HepG2 (cell line): ENCODE results near the gene MFSD11. TPM values are rescaled to one million over a fixed set of nuclear protein-coding genes. Genes with fewer than 3 reads are reported as not detected.

ENCODE experiments used
- ATAC-seq: fragments of 200-7000 bp; cut with Tn5 transposase; 3 replicates; pipeline ENCODE4 v1.9.1; 2020; ENCODE audit warnings: mild to moderate bottlenecking, moderate library complexity
- BruUV-seq: library from RNA; stranded (reverse); fragments of 400-500 nt; replicated peaks from 2 replicates; lab custom pipeline; 2021; lab: Mats Ljungman, UMichigan
- CTCF ChIA-PET: fragments of 300-600 bp; formaldehyde crosslinking; extraction: SDS; loops from one replicate; lab custom pipeline; 2021; ENCODE audit warnings: low total read pairs, inconsistent platforms, low intra/inter-chr PET ratio; lab: Yijun Ruan, JAX
- POLR2A ChIA-PET: fragments of 350-600 bp; sonication (Branson Sonifier 250); formaldehyde crosslinking; loops from one replicate; lab custom pipeline; 2020; ENCODE audit warnings: antibody characterized with exemption, inconsistent platforms; lab: Yijun Ruan, JAX
- DNase-seq: peaks from one replicate; pipeline ENCODE4 v3.0.0-alpha.2; 2015; ENCODE audit warnings: low spot score
- FAIRE-seq: peaks from 3 replicates; lab custom pipeline; 2011; peaks lifted over from hg19 to GRCh38; lab: Jason Lieb, UNC
- H2AFZ ChIP-seq: one replicate; pipeline ENCODE4 v1.6.1; 2011; ENCODE audit warnings: low read length, inconsistent platforms
- H3K27ac ChIP-seq: fragments of 300-600 bp; 3 replicates; pipeline ENCODE4 v1.8.0; 2011; ENCODE audit warnings: mixed run types, mild to moderate bottlenecking, mixed read lengths, low read length, inconsistent platforms; ENCODE audit not compliant: insufficient read depth; ENCODE audit errors: extremely low read length
- H3K27me3 ChIP-seq, 2 experiments: fragments of 200-600 bp in 1 of 2; 2 replicates in 1 of 2; 3 replicates in 1 of 2; pipeline versions ENCODE4 v1.6.0 to v1.8.0; 2011; ENCODE audit warnings: low read length in 2 of 2, mild to moderate bottlenecking in 2 of 2, moderate library complexity in 2 of 2, inconsistent platforms in 1 of 2; ENCODE audit not compliant: insufficient read depth in 2 of 2, control insufficient read depth in 1 of 2
- H3K36me3 ChIP-seq, 2 experiments: fragments of 200-600 bp in 1 of 2; replicated peaks in 1 of 2; 2 replicates in 1 of 2; 3 replicates in 1 of 2; pipeline versions ENCODE4 v1.5.1 to v1.8.0; 2011; ENCODE audit warnings: low read length in 2 of 2, inconsistent platforms in 1 of 2; ENCODE audit not compliant: insufficient read depth in 2 of 2, control insufficient read depth in 1 of 2
- H3K4me1 ChIP-seq: 2 replicates; pipeline ENCODE4 v1.5.1; 2012; ENCODE audit warnings: low read length, inconsistent platforms; ENCODE audit not compliant: insufficient read depth
- H3K4me2 ChIP-seq: 2 replicates; pipeline ENCODE4 v1.6.0; 2011; ENCODE audit warnings: low read depth, low read length, inconsistent platforms
- H3K4me3 ChIP-seq, 3 experiments: fragments of 200-600 bp in 1 of 3; sonication (generic), shearing (Covaris generic) in 1 of 3; replicated peaks in 1 of 3; 2 replicates each; pipeline ENCODE4 v1.5.1; 2011 to 2016; ENCODE audit warnings: low read length in 3 of 3, inconsistent platforms in 2 of 3, low read depth in 2 of 3, mild to moderate bottlenecking in 2 of 3, control low read depth in 1 of 3, mixed read lengths in 1 of 3; ENCODE audit not compliant: insufficient read depth in 1 of 3
- H3K79me2 ChIP-seq: one replicate; pipeline ENCODE4 v1.6.1; 2011; ENCODE audit warnings: low read length, inconsistent platforms; ENCODE audit not compliant: insufficient read depth
- H3K9ac ChIP-seq: 2 replicates; pipeline ENCODE4 v1.6.0; 2011; ENCODE audit warnings: mild to moderate bottlenecking, low read depth, low read length, inconsistent platforms; ENCODE audit not compliant: insufficient read depth
- H3K9me3 ChIP-seq: 2 replicates; pipeline ENCODE4 v1.5.1; 2012; ENCODE audit warnings: mild to moderate bottlenecking, low read length
- H4K20me1 ChIP-seq: 2 replicates; pipeline ENCODE4 v1.6.0; 2011; ENCODE audit warnings: inconsistent platforms, mild to moderate bottlenecking, low read length, moderate library complexity; ENCODE audit not compliant: insufficient read depth
- ARNT2 ChIP-seq: sonication (generic); formaldehyde crosslinking; IDR thresholded peaks from 2 replicates; pipeline ENCODE4 v1.8.0; 2022; ENCODE audit warnings: mild to moderate bottlenecking, low read depth, missing genetic modification reagents, moderate library complexity
- ASH2L ChIP-seq: fragments of 300-600, 200-600 bp; sonication (generic); IDR thresholded peaks from 2 replicates; pipeline ENCODE4 v1.7.0; 2017; ENCODE audit warnings: low read depth, mild to moderate bottlenecking, moderate library complexity, mixed read lengths, low read length; ENCODE audit not compliant: insufficient read length
- HOXA7 ChIP-seq: sonication (generic); formaldehyde crosslinking; IDR thresholded peaks from 2 replicates; pipeline ENCODE4 v1.8.1; 2022; ENCODE audit warnings: mild to moderate bottlenecking, missing genetic modification reagents, moderate library complexity
- HOXA9 ChIP-seq: sonication (generic); formaldehyde crosslinking; IDR thresholded peaks from 2 replicates; pipeline ENCODE4 v1.8.1; 2022; ENCODE audit warnings: missing genetic modification reagents, mild to moderate bottlenecking, moderate library complexity, borderline replicate concordance
- MXD4 ChIP-seq: IDR thresholded peaks from 2 replicates; pipeline ENCODE4 v1.6.1; 2016; ENCODE audit warnings: mild to moderate bottlenecking, missing biosample characterization, missing genetic modification reagents
- SMYD3 ChIP-seq: sonication (generic); formaldehyde crosslinking; IDR thresholded peaks from 2 replicates; pipeline ENCODE4 v1.8.1; 2023; ENCODE audit warnings: mild to moderate bottlenecking, missing genetic modification reagents
- ZKSCAN8 ChIP-seq: IDR thresholded peaks from 2 replicates; pipeline ENCODE4 v1.6.1; 2016; ENCODE audit warnings: borderline replicate concordance, missing genetic modification reagents, missing compliant biosample characterization
- ZNF207 ChIP-seq: fragments of 450-650 bp; IDR thresholded peaks from 2 replicates; pipeline ENCODE4 v1.6.1; 2016; ENCODE audit warnings: antibody characterized with exemption, borderline replicate concordance
- ZNF264 ChIP-seq: sonication (generic); formaldehyde crosslinking; IDR thresholded peaks from 2 replicates; pipeline ENCODE4 v1.4.0; 2020; ENCODE audit warnings: missing genetic modification reagents
- ZNF678 ChIP-seq: sonication (generic); formaldehyde crosslinking; IDR thresholded peaks from 2 replicates; pipeline ENCODE4 v1.4.0; 2020; ENCODE audit warnings: mild to moderate bottlenecking, missing genetic modification reagents
- WGBS: methylation state at CpG from one replicate; pipeline ENCODE4 v1.1.6; 2017; ENCODE audit warnings: low lambda C conversion rate; 5-methylcytosine and 5-hydroxymethylcytosine counted together
- in situ Hi-C: cut with HindIII; loops from 2 replicates; pipeline ENCODE4 v1.10.0; 2017; ENCODE audit warnings: low pct_unique_long_range_greater_than_20kb; ENCODE audit not compliant: extremely low pct_ligation_motif_present
- intact Hi-C: fragments of 100-400 bp; cut with micrococcal nuclease; formaldehyde crosslinking; loops from one replicate; pipeline ENCODE4 v1.10.0; 2022; ENCODE audit not compliant: unreplicated experiment
- polyA plus RNA-seq, 8 experiments: library from polyadenylated mRNA; depleted of rRNA in 3 of 8; stranded (reverse) in 7 of 8; unstranded in 1 of 8; fragments of >200 nt; fragmentation: Illumina TruSeq in 4 of 8; extraction: Trizol in 4 of 8; gene quantifications; 2 replicates each; pipeline versions ENCODE4 v1.2.1 to v1.2.3, GENCODE V29; 2011 to 2016; ENCODE audit warnings: low read depth in 4 of 8, missing spikeins in 1 of 8, mixed read lengths in 1 of 8; ENCODE audit not compliant: insufficient read depth in 1 of 8
- total RNA-seq, 5 experiments: library from RNA; depleted of rRNA; stranded (reverse); fragments of >200 nt; fragmentation: Illumina TruSeq; extraction: Trizol; gene quantifications; 2 replicates each; pipeline ENCODE4 v1.2.3, GENCODE V29; 2016; ENCODE audit warnings: low read depth in 1 of 5
- TF ChIP-seq, protein P1 (sequence below): sonication (generic); formaldehyde crosslinking; IDR thresholded peaks from 2 replicates; pipeline ENCODE4; 2020; ENCODE audit warnings: missing genetic modification reagents, mild to moderate bottlenecking, borderline replicate concordance
- TF ChIP-seq, protein P2 (sequence below): sonication (generic); formaldehyde crosslinking; IDR thresholded peaks from 2 replicates; pipeline ENCODE4 v1.4.0; 2020; ENCODE audit warnings: mild to moderate bottlenecking, missing genetic modification reagents, borderline replicate concordance
- TF ChIP-seq, protein P3 (sequence below): sonication (generic); formaldehyde crosslinking; IDR thresholded peaks from 2 replicates; pipeline ENCODE4 v1.8.1; 2022; ENCODE audit warnings: low read depth, mild to moderate bottlenecking, missing genetic modification reagents

Gene MFSD11
- total and polyA plus RNA-seq, 2 of the 13 experiments (the other 11 are each of a cell fraction or from before 2014, with no cell fraction given) = 26.1 to 36.3 TPM

DNA sequence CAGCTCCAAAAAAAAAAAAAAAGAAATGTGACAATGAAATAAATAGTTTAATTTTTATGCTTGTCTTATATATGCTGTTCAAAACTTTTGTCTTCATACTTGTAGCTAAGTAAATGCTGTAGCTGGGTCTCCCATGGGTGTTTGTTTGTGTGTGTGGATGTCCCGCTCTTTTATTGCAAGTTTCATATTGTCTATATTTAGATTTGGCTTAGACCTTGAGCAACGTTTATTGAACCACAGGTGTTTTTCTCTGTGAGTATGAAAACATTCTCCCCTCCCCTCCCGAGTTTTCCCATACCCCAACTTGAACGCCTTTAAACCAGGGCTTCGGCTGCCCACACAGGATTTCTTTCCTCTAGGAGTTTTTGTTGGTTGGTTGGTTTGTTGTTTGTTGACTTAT lies 45.2 kb downstream of the MFSD11 start:
- H4K20me1 ChIP-seq = no peaks in the 10 kb centered on the region
- in situ Hi-C loops (no loop called here), intact Hi-C loops (no loop called here)
- WGBS = 95% methylated on average over 5 of the region's 5 CpGs
- CTCF ChIA-PET = no interaction called here
- H2AFZ ChIP-seq = no peak overlapping the region
- peaks cover 9% of the 10 kb centered on the region for H3K4me1 ChIP-seq
- H3K9ac ChIP-seq = no peak overlapping the region
- H3K9me3 ChIP-seq = no peaks in the 10 kb centered on the region
- POLR2A ChIA-PET = no interaction called here
- TF ChIP-seq, protein P1, sequence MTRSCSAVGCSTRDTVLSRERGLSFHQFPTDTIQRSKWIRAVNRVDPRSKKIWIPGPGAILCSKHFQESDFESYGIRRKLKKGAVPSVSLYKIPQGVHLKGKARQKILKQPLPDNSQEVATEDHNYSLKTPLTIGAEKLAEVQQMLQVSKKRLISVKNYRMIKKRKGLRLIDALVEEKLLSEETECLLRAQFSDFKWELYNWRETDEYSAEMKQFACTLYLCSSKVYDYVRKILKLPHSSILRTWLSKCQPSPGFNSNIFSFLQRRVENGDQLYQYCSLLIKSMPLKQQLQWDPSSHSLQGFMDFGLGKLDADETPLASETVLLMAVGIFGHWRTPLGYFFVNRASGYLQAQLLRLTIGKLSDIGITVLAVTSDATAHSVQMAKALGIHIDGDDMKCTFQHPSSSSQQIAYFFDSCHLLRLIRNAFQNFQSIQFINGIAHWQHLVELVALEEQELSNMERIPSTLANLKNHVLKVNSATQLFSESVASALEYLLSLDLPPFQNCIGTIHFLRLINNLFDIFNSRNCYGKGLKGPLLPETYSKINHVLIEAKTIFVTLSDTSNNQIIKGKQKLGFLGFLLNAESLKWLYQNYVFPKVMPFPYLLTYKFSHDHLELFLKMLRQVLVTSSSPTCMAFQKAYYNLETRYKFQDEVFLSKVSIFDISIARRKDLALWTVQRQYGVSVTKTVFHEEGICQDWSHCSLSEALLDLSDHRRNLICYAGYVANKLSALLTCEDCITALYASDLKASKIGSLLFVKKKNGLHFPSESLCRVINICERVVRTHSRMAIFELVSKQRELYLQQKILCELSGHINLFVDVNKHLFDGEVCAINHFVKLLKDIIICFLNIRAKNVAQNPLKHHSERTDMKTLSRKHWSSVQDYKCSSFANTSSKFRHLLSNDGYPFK (CRISPR knock-in tag) = no peak
- TF ChIP-seq ZKSCAN8 (no peak), ZNF264 (CRISPR knock-in tag) (no peak), HOXA7 (no peak), MXD4 (CRISPR knock-in tag) (no peak), HOXA9 (CRISPR knock-in tag) (no peak), ZNF207 (no peak), ASH2L (no peak), ZNF678 (CRISPR knock-in tag) (no peak), SMYD3 (CRISPR knock-in tag) (no peak), ARNT2 (CRISPR knock-in tag) (no peak)
- TF ChIP-seq, protein P2, sequence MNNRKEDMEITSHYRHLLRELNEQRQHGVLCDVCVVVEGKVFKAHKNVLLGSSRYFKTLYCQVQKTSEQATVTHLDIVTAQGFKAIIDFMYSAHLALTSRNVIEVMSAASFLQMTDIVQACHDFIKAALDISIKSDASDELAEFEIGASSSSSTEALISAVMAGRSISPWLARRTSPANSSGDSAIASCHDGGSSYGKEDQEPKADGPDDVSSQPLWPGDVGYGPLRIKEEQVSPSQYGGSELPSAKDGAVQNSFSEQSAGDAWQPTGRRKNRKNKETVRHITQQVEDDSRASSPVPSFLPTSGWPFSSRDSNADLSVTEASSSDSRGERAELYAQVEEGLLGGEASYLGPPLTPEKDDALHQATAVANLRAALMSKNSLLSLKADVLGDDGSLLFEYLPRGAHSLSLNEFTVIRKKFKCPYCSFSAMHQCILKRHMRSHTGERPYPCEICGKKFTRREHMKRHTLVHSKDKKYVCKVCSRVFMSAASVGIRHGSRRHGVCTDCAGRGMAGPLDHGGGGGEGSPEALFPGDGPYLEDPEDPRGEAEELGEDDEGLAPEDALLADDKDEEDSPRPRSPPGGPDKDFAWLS (CRISPR knock-in tag) = no peak
- TF ChIP-seq, protein P3, sequence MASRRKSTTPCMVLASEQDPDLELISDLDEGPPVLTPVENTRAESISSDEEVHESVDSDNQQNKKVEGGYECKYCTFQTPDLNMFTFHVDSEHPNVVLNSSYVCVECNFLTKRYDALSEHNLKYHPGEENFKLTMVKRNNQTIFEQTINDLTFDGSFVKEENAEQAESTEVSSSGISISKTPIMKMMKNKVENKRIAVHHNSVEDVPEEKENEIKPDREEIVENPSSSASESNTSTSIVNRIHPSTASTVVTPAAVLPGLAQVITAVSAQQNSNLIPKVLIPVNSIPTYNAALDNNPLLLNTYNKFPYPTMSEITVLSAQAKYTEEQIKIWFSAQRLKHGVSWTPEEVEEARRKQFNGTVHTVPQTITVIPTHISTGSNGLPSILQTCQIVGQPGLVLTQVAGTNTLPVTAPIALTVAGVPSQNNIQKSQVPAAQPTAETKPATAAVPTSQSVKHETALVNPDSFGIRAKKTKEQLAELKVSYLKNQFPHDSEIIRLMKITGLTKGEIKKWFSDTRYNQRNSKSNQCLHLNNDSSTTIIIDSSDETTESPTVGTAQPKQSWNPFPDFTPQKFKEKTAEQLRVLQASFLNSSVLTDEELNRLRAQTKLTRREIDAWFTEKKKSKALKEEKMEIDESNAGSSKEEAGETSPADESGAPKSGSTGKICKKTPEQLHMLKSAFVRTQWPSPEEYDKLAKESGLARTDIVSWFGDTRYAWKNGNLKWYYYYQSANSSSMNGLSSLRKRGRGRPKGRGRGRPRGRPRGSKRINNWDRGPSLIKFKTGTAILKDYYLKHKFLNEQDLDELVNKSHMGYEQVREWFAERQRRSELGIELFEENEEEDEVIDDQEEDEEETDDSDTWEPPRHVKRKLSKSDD (CRISPR knock-in tag) = no peak
- H3K4me3 ChIP-seq = no peak overlapping the region
- ATAC-seq (no peak), FAIRE-seq (no peak), DNase-seq (no peak)
- H3K27me3 ChIP-seq = no peaks in the 10 kb centered on the region; a peak in 1 of 5 replicates
- no peaks in the 10 kb centered on the region for H3K79me2 ChIP-seq
- no peak overlapping the region for H3K27ac ChIP-seq
- BruUV-seq = no TSS peak
- no peak overlapping the region for H3K4me2 ChIP-seq
- peaks cover 10 to 22% of the 10 kb centered on the region in 2 experiments for H3K36me3 ChIP-seq
